Keratinocyte (primary cell): ENCODE data around the gene IFNA2.

Experiments
- CTCF ChIP-seq, 3 experiments: IDR thresholded peaks in 1 of 3; conservative IDR thresholded peaks in 1 of 3; optimal IDR thresholded peaks in 1 of 3; 2 replicates in 2 of 3; 3 replicates in 1 of 3; pipeline versions ENCODE3 to v1.5.1; 2011; ENCODE audit warnings: low read length in 3 of 3, mild to moderate bottlenecking in 3 of 3, moderate library complexity in 2 of 3, control low read depth in 1 of 3, inconsistent platforms in 1 of 3; ENCODE audit not compliant: insufficient read depth in 2 of 3; ENCODE audit errors: extremely low read depth in 1 of 3
- EZH2 ChIP-seq: IDR thresholded peaks from one replicate; pipeline ENCODE4 v1.6.1; 2012; ENCODE audit warnings: inconsistent platforms, mild to moderate bottlenecking, low read length, moderate library complexity

DNA sequence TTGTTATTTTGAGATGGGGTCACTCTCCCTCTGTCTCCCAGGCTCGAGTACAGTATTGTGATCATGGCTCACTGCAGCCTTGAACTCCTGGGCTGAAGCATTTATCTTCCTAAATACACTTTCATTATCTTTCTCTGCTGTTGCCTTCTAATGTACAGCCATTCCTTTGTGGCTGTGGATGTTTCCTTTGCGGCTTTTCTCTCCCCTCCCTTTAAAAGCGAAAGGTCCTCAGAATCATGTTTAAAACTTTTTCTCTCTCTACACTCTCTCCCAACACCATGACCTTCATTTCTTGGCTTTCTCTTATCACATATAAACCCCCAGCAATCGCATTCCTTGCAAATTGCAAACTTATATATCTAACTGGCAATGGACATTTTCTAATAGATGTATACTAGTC lies 1.6 kb downstream of the IFNA2 start:
- TF ChIP-seq EZH2 (no peak), CTCF (optimal IDR thresholded peaks at IDR 0.05 in 1 of 3, IDR thresholded peaks at IDR 0.05 in 1 of 3, conservative IDR thresholded peaks at IDR 0.05 in 1 of 3; ENCODE audit: extremely low read depth in 1 of 3, insufficient read depth in 2 of 3, low read length in 3 of 3) (no peak)
